ENCODE results near the gene DCT.
A peak's percentile ranks its signal among the peaks of the same experiment; 100 is the strongest.

DCT gene

DNA sequence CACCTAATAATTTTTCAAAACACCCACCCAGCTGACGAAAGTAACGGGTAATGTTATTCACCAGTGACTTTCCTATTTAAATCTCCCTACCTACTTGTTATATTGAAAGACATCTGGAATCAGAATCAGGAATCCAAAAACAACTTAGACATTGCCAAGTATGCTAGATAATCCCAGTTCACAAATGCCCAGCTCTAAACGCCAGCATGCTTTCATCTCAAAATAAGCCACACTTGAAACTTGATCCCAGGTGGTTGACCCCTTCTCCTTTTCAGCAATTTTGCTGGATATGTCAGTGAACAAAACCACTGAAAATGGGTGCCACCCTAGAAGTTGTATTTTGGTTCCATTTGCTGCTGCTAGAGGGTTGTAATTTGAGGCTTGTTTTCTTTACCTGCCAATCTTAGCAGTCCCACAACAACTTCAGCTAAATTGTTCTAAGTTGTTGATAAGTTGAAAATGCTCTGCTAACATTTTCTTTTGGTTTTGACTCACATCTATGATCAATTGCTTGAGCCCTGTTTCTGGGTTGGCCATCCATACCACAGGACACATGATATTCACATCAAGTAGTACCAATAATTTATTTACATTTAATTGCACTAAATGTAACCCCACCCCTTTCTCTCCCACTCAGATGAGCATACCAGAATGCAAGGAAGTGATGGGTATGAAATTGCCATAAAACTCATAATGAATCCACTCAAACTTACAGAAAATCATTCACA, 66.4 kb downstream of the DCT start:
- DNase-seq (ENCODE audit: low read depth), result no peak
- no peak overlapping the region for H3K4me3 ChIP-seq (ENCODE audit: low read depth, low read length)

DNA sequence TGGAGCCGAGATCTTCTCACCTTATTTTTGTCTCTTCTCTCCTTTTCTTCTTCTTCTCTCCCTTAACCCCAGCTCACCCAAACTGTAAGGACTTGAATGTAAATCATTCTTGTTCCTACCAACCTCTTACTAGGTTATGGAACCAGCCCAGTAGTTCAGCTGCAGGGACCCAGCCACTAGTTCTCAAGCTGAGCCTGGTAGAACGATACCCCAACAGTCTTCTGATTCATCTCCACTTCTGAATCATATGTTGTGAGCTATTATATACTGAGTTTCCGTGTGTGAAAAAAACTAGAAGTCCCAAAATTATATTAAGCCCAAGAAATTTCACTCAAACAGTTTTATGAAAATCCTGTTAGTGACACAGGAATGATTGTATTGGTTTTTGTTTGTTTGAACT, 67.7 kb downstream of the DCT start:
- H3K4me3 ChIP-seq (ENCODE audit: low read depth, low read length), result no peak overlapping the region
- no peak for DNase-seq (ENCODE audit: low read depth)

DNA sequence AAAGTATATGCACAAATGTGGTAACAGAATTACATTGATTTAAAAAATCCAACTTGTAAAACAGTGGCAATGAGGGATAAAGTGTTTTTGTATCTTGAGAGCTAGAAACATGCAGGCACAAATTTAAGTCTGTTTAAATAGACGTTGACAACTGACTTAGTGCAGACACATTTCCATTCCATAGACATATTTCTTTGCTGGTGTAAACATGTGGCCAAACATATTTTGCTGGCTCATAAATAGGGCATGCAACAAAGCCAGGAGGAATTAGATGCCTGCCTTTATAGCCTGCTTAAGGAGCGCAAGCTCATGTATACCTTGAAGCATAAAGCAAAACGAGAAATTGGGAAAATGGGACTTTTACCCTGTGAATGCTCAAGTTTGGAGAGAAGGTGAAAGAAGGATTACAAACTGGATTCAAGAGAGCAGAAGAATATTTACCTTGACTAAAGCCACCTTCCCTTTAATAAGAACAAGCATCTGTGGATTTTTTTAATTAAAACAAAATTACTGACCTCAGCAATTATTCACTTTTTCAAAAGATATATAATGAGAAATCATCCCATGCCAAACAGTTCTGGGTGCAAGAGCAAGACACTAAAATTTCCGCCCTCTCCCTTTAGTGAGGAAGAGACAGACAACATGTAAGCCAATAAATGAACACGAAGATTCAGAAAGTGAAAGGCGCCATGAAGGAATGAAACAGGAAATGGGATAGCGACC, 71.0 kb downstream of the DCT start:
- no peak for DNase-seq (ENCODE audit: low read depth)
- H3K4me3 ChIP-seq (ENCODE audit: low read depth, low read length), result no peak overlapping the region

DNA sequence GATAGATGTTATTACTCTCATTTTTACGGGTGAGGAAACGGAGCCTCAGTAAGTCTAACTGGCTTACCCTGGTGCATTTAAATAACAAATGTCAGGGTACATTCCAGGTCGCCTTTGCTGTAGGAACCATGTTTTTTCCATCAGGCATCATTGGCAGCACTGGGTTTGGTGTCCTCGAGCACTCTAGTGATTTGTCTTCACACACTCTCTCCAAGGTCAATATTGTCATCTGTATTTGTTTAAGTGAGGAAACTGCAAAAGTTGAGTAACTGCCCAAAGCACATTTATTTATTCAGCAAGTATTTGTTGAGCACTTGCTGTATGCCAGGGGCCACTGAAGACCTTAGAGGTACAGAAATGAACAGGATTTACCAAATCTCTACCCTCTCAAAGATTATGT, 78.6 kb downstream of the DCT start:
- DNase-seq (ENCODE audit: low read depth), result no peak
- H3K4me3 ChIP-seq (ENCODE audit: low read depth, low read length), result no peak overlapping the region

DNA sequence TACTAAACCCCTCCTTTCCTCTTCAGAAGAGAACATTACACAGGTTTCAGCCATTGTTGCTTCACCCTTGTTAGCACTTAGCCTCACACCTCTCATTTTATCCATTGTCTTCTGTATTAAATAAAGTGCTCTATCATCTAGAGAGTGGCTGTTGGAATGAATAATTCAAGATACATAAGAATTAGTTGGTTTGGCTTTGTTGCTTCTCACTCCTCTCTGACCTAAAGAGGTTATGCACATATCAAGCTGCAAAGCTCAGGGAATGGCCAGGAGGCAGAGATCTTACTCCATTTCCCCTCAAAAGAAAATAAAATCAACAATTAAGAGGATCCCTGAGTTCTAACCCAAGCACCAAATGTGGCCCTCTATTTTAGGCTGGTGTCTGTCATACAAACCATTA, 79.7 kb downstream of the DCT start:
- no peak for DNase-seq (ENCODE audit: low read depth)
- H3K4me3 ChIP-seq (ENCODE audit: low read depth, low read length), result no peak overlapping the region

DNA sequence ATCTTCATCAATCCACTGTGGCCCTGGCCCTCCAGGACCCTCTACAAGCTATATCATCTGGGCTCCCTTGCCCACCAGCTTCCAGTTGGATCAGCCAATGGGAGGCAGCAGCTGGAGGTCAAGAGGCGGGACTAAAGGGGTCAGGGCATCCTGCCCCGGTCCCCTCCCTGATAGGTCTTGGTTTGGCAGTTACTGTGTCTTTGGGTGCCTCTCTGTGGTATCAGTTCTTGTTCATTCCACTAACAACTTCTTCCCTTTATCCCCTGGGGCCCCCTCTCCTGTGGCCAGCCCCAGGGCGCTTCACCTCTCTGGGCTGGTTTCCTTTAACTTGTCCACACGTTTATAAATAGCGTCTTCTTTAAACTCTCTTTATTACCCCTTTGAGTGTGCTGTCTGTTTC, 83.6 kb downstream of the DCT start:
- H3K4me3 ChIP-seq (ENCODE audit: low read depth, low read length), result no peak overlapping the region
- no peak for DNase-seq (ENCODE audit: low read depth)

DNA sequence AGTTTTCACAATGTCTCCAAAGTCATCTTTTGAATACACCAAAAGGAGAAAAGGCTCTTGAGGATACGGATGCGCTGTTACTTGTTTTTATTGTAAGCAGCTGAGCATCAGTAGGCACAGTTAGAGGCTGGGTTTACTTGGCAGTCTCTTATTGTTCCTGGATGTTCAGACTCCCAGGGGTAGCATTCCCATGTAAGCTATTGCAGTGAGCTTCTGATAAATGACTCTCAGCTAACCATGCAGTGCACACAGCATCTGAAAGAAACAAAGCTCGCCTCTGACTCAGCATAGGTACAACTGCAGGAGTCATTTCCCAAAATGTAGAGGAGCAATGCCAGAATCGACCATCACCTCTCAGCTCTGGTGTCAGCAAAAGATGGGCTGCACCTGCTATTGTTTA, 84.8 kb downstream of the DCT start:
- no peak overlapping the region for H3K4me3 ChIP-seq (ENCODE audit: low read depth, low read length)
- no peak for DNase-seq (ENCODE audit: low read depth)

DNA sequence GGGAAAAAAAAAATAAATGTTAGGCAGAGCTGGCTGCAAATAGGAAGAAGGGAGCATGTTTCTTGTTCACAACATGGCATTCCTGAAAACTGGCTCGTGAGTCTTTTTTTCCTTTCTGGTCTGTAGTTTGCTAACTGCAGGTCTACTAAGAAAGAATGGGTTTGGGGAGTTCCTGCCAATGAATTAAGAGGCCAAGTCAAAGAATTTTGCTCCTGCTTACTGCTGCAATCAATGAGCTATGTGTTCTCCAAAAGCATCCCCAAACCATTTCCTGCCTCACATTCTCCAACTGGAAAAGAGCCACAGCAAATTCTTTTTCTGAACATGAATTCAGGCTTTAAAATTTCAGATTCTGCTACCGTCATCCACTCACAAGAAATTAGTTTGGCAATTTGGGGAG, 88.6 kb downstream of the DCT start:
- no peak overlapping the region for H3K4me3 ChIP-seq (ENCODE audit: low read depth, low read length)
- no peak for DNase-seq (ENCODE audit: low read depth)

DNA sequence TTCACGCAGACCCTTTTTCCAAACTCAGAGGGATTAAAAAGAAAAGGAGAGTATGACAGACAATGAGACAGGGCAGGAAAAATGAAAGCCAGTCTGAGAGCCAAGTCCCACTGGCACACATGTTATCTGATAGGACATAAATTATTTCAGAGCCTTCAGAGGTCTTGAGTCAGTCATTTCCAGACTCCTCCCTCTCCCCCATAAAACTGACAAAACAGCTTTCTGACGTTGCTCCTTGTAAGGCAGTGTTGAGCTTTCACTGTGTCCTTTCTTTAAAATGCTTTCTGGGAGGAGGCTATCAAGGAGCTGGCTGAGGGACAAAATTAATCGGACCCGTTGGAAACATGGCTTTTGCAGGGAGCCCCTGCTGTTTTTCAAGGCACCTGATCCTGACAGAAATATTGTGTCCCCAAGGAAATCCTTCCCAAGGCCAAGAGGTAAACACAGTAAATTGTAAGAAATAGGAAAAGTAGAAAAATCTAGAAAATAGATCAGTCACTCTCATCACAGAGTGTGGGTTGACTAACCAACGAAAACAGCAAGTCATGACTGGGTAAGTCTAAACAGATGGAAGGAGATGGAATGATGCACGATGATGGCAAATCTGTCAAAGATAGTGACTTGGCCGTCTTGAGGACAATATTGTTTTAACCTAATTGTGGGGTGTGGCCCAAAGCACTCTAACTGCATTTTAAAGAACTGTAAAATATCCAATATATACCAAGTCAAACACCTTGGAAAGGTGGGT, 89.7 kb downstream of the DCT start:
- no peak overlapping the region for H3K4me3 ChIP-seq (ENCODE audit: low read depth, low read length)
- DNase-seq (ENCODE audit: low read depth), result peak; percentile 19

DNA sequence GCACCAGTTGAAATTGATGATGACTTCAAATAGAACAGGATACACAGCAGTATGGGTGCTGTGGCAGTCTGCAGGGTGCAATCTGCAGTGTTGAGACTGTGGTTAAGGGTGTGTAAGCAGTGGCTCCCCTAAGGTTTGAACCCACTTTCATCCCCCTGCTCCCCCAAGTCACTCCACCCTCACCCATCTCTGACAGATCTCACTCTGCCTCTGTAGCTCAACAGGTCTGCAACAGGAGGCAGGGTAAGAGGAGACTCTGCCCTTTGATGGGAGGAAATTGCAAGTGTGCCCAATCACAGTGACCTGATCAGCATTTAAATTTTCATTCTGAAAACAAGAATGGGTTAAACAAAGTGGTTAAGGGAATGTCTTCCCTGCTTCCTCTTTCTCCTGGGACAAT, 92.4 kb downstream of the DCT start:
- DNase-seq (ENCODE audit: low read depth), result no peak
- no peak overlapping the region for H3K4me3 ChIP-seq (ENCODE audit: low read depth, low read length)

Measured in skeletal muscle cell (primary cell).